Measurements from ENCODE around the gene NTN1. TPM values are rescaled to one million over a fixed set of nuclear protein-coding genes. Genes with fewer than 3 reads are reported as not detected.
"Not testable (repeated sequence)": the region's sequence is repeated elsewhere in the genome, so short reads cannot be mapped to it uniquely, and the experiment has no call there.

Gene NTN1
- total RNA-seq, 1 experiment from 2014 or later, result 0.12 TPM

DNA sequence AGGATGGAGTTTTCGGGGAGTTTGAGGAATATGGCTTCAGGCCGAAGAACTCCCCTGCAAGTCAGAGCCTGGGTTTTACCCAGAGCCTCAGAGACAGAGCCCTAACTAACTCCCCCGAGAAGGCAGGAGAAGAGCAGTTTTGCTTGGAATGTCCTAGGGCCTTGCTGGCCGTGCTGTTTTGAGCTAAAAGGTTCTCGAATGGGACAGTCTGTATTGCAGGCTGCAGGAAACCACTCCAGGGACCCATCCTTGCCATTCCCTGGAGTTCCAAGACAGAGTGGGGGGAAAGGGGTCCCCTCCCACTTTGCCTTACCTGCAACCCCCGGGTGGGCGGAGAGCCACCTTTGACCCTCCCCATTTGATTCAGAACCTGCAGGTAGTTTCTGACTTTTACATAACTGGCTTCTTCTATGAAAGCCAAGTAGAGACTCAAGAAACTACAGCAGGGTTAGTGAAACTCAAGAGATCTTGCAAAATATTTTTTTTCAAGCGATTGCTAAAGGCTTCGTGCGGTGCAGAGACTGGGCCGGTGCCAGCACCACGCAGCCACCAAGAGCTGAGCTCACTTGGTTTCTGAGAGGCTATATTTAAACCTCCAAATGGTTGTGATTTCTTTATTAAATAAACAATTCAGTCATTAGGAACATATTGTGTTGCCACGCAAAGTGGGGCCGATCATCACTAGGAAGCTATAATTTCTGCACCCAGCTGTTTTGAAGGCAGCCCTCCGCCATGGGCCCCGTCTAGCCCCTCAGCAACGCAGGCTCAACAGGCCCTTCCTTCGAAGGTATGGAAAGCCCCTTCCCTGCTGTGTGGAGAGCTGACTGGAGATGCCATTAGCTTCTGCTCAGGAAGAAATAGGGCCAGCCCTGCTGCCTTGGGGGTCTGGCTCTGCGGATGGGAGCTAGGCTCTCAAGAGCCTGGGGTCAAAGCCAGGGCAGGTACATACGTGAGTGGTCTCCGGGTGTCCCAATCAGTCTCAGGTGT, 223.0 kb downstream of the NTN1 start:
- no peak for DNase-seq (ENCODE audit: low read depth)

DNA sequence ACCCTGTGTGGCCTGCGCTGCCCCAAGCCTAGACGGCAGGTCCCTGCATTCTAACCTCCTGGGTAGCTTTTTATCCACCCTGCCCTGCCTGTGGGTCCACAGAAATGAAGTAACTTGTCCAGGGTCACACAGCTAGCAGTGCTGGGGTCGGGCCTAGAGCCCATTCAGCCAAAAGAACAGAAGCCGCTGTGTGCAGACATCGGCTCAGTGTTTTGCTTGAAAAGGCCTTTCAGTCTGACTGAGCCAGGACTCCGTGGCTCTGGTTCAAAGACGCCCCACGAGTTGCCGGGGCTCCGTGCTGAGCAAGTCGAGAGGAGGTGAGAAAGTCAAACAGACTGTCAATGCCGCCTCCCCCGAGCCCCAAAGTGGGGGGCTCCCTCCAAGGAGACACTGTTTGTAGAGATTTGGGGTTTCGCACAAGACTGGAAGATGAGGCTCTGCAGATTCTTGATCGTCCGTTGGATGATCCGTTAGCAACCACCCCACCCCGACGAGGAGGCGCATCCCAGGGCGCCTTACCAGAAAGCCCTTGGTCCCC, 226.2 kb downstream of the NTN1 start:
- DNase-seq (ENCODE audit: low read depth), result no peak

DNA sequence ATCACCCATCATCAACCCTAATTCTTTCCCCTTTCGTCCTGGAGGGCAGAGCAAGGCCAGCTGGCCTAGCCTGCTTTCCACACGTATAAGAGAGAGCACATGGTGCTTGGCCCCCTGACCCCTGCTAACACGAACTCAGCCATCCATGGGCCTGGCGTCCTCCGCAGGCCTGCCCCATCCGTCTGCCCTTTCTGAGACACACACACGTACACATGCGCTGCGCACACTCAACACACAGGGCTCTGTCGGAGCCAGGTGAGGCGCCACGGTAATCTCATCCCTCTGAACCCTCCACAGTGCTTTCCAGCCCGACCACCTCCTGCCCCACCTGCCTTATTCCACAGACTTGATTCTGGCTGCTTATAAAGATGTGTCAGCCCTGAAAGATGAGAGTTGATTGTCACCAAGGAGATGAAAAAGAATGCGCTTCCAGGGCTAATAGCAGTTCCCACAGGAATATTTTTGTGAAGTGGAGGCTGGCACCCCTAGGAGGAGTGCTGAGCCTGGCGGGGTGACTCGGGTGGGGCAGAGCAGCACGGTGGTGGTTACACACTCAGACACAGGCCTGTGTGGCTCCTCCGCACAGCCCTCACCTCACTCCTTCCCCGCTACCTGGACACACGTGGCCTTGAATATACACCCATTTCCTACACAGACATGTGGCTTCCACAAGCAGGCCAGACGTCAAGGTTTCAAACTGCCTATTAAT, 228.1 kb downstream of the NTN1 start:
- no peak for DNase-seq (ENCODE audit: low read depth)

DNA sequence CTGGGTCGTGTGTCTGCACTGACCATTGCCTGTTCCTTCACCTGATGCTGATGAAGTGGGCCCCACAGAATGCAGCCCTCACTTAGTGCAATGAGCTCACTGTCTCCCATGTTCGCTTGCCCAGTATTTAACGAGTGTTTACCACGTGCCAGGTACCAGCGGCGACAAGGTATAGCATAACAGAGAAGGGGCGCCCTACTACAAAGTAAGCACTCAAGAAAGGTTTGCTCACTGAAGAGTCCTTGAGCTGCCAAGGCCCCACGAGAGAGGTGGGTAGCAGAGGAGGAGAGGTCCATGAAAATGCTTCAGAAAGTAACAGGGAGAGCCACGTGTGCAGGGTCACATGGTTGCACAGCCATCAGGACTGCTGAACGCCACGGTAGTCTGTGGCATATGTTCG, 230.0 kb downstream of the NTN1 start:
- DNase-seq (ENCODE audit: low read depth), result no peak

DNA sequence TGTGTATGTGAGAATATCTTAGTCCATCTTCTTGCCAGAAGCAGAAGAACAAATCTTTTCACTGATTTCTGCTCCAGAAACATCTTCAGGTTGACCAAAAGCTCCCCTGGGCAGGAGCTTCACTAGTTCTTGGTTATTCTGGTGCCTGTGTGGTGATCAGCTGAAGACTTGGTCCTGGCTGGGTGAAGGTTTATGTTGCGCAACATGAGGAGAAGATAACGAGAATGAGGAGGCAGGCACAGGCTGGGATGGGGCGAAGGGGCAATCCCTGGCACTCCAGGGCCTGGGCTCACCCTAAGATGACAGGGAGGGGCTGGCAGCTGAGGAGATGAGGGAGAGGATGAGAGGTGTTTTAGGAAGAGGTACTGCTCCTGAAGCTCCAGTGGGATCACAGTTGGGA, 232.0 kb downstream of the NTN1 start:
- no peak for DNase-seq (ENCODE audit: low read depth)

DNA sequence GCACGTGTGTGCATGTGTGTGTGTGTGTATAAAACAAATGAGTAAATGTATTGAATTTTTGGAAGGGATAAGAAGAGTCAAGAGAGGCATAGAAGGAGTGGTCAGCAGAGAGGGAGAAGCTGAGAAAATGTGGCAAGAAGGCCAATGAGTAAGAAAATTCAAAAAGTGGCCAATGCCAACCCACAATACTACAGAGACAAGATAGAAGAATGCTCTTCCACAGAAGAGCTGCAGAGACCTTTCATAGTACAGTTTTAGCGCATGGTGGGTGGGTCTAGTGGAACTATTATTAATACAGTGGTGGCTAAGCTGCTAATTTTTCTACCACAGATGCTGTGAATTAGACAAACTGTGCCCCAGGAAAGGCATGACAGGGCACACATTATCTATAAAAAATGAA, 233.5 kb downstream of the NTN1 start:
- no peak for DNase-seq (ENCODE audit: low read depth)

DNA sequence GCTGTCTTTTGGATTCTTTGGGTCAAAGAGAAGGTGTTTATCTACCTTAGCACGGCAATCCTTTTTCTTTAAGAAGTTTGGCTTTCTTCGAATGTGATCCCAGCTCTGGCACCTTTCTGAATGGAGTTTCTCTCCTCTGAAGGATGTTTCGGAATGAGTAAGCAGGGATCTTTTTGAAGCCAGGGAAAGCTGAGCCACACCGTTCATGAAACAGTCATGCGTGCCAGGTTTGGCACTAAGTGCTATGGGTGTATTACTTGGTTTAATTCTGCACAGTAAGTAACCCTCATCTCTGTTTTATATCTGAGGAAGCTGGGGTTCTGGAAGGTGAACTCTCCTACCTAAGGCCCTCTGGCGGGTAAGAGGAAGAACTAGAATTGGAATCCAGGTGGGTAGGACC, 234.5 kb downstream of the NTN1 start:
- no peak for DNase-seq (ENCODE audit: low read depth)

DNA sequence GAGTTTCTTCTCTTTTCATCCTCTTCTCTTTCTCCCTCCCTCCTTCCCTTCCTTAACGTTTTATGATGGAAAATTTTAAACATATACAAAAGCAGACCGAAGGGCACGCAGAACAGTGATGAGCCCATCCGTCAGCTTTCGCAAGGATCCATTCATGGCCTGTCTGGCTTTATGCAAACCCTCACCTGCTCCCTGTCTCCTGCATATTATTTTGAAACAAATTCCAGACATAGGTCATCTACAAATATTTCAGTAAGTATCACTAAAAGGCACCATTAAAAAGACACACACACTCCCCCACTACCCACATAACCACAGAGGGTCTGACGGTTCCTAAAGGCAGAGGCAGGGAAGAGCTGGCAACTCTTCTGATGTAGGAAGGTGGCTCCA, 235.0 kb downstream of the NTN1 start:
- DNase-seq (ENCODE audit: low read depth), result no peak

DNA sequence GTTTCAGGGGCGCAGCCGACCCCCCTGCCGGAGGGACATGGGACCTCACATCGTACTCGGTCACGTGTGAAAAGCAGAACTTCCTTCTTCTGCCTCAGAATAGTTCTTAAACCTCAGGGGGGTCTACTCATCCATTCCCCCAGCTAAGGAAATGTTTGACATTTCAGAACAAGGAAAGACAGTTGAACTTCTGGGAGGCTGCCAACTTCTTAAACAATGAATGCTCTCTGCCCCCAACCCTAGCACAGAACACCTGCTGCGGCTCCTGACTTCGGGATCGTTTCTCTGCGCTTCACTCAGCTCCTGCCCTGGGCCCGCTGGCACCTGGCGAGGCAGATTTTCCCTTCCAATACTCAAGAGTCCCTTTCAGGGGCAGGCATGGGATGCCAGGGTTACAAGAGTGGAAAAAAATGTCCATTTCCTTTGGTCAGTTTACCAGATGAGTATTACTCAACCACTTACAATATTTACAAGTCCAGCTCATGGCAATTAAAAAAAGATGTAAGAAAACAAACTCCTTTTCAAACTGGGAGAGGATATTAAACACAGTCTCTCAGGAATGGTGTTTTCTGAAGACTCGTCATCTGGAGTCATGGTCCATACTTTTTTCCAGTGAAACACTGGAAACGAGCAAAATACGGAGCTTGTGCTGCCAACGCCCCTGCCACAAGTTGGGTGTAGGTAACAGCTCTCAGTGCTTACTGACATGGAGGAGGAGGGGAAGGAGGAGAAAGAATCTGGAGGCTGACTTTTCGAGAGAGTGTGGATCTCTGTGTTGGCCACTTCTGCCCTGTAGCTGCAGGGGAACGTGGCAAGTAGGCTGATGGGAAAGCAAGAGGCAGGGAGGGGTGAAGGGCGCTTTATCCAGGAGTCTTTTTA, 235.7 kb downstream of the NTN1 start:
- DNase-seq (ENCODE audit: low read depth), result peak; percentile 18

DNA sequence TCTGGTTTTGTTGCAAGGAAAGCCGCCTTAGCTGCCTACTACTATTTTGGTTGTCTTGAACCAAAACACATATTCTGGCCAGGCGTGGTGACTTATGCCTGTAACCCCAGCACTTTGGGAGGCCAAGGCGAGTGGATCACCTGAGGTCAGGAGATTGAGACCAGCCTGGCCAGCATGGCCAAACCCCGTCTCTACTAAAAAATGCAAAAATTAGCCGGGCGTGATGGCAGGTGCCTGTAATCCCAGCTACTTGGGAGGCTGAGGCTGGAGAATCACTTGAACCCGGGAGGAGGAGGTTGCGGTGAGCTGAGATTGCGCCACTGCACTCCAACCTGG, 236.3 kb downstream of the NTN1 start:
- not testable (repeated sequence) for DNase-seq (ENCODE audit: low read depth)

DNA sequence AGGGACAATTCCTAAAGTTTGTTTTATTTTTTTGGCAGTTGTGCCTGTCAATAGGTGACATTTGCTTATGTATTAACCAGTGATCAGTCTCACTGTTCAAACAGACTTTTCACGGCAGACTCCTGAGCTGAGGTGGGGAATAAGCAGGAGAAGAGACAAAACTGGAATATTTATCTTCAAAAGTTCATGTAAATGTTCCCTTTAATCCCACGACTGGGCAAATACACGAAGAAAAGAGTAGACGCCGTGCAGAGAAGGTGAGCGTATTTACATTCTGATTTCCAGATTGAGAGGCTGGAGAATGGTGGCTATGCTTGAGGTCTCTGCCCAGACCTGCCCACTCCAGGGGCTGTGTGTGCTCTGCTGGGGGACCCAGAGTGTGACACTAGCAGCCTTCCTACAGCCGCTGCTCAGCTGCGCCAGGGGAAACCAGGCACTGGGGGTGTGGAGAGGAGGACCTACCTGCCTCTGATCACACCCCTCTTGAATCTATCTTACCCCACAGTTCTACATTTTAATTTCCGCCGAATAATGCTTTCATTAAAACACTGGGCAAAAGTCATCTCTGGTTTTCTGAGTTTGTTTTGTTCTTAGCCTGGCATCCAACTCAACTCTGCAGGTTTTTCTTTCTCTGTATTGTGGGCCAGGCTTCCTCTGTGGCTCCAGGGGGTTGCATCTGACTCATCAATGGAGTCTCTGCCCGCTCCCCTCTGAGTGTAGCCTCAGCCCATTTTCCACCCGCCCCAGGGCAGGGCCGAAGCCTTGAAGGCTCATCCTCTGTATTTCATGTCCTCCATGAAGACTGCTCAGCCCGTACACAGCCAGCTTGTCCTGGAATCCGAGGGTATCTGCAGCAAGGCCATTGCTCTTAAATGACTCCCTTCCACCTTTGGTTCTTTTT, 237.1 kb downstream of the NTN1 start:
- DNase-seq (ENCODE audit: low read depth), result peak; percentile 39

DNA sequence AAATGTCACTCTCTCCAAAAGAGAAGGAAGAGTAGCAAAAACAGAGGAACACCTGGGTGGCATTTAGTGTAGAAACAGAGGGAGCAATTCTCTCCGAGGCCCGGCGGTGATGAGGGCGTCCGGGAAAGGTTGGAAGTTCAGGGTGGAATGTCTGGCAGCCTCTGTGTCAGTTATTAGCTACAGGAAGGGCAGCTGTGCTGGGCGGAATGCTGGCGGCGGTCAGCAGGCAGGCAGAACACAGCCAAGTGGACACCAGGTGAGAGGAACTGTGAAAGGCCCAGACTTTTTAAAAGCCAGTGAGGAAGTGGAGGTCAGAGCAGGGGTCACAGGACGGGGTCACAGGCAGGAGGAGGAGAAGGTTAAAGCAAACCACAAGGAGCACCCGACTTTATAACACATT, 238.1 kb downstream of the NTN1 start:
- DNase-seq (ENCODE audit: low read depth), result no peak

DNA sequence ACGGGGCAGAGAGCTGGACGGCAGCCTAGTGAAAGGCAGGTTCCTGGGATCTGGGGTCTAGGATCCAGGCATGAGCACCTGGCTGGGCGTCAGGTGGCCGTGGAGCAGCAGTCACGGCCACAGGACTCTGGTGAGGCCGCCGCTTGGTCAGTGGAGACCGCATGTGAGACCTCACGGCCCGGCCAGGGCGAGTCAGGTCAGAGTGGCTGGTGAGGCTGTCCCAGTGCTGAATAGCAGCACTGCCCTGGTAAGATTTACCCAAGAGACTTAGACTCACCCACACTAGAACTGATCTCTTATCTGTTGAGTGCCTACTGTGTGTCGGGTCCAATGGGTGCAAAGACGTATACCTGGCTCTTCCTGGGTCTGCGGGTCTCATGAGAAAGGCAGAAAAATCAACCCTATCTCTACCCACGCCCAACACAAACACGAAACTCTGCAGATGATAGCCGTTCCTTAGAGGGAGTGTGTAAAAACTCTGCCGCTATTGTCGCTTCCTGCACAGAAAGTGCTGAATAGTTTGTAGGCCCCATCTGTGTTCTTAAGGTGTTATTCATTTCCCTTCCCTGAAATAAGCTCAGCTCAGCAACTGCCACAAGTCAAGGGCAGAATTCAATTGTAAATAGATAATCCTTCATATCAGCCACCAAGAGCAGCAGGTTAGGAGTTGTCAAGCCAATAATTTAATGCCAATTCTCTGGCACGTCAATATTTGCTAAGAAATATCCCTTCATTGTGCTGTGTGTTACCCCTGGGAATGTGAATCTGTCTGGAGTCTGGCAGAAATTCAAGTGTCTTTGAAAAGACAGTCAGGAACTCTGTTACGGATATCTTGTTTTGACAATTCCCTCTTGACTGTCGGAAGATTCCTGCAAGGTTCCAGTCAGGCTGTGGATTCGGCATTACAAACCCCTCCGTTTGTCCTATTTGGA, 240.0 kb downstream of the NTN1 start:
- DNase-seq (ENCODE audit: low read depth), result no peak

DNA sequence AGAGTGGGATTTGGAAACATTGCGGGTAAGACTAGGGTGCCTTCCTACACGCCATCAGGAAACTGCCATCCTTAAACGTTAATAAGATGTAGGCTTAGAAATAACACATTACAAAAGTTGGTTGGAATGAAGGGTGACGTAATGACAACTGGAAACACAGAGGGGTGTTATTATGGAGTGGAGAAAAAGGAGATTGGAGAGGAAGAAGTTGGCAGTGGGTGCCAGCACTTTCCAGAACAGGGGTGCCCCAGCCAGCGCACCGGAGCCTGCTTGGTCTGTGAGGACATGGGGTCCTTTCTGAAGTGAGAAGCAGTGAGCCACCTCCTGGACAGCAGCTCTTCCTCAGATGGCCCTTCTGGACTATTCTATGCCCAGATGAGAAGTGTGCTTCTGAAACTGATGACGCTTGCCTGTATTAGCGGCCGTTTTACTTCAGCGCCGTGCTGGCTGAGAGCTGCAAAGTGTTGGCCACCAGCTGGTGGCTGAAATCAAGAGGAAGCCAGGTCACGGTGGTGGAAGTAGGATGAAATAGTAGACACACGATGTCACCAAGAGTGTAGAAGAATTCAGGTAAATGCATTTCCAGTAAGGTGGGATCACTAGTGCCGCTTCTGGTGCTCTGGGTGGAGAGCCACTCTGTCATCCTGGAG, 244.8 kb downstream of the NTN1 start:
- no peak for DNase-seq (ENCODE audit: low read depth)

DNA sequence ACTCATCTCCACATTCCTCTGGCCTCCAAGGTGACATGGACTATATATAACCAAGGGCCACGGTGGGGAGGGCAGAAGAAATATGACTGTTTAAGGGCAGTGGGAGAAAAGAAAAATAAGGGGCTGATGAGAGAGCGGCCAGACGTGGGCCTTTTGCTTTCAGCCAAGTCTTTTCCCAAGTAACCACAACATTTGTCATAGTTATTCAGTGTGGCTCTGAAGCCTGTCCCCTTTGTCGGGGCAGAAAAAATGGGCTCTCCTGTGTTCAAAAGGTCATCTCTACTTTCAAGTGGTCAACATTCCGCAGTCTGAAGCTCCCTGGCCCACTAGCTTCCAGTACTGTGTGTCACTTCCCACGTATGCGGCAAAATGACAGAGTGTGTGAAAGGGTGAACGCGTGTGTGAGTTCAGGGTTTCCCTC, 245.4 kb downstream of the NTN1 start:
- DNase-seq (ENCODE audit: low read depth), result no peak

DNA sequence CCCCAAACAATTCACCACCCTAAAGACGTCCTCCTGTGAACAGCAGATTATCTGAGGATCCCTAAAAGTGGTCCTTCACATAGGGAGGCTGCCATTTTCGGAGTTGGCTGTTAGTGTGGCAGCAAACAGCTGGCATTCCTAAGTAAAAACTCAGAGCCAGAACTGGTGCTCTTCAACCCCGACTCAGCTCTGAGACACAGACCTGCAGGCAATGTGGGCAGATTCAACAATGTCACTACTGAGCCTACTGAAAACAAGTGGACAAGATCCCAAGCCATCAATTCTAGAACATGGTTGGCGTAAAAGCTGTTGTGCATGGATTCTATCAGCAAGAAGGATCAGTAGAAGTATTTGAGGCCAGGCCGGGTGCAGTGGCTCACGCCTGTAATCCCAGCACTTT, 247.2 kb downstream of the NTN1 start:
- DNase-seq (ENCODE audit: low read depth), result no peak

DNA sequence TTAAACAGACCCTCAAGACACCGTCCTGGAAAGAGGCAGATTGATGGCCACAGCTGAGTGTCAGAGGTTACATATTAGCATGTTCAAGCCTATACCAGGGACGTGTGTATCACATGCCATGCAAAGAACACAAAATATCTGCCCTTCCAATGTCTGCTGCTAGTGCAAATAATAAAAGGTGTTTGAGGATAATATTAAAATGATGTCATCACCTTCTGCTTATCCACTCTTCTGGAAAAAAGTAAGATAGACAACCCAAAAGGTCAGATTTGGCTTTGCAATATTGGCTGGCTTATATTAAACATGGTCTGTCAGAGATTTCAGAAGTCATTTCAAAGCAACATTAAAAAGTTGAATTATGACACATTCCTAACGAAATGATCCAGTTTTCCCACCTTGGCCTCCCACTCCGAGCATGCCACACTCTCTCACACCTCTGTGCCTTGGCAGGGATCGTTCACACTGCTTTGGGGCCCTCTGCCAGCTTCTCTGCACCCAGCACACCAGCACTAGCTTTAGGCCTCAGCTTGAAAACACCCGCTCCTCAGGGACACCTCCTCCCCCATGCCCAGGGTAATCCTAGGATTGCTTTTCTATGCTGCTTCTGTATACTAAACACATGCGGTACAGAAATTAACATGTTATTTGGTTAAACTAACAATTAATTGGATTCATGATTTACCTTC, 248.2 kb downstream of the NTN1 start:
- no peak for DNase-seq (ENCODE audit: low read depth)

DNA sequence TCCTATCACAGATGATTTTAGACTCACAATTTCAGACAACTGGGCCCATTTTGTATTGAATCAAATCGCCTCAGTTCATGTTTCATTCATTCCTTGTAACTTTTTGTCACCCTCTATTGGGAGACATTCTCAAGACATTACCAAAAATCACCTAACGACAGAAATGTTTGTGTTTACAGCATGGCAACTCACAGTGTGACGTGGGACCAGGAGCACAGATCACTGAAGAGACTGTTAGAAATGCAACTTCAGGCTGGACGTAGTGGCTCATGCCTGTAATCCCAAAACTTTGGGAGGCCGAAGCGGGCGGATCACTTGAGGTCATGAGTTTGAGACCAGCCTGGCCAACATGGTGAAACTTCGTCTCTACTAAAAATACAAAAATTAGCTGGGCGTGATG, 249.6 kb downstream of the NTN1 start:
- no peak for DNase-seq (ENCODE audit: low read depth)

DNA sequence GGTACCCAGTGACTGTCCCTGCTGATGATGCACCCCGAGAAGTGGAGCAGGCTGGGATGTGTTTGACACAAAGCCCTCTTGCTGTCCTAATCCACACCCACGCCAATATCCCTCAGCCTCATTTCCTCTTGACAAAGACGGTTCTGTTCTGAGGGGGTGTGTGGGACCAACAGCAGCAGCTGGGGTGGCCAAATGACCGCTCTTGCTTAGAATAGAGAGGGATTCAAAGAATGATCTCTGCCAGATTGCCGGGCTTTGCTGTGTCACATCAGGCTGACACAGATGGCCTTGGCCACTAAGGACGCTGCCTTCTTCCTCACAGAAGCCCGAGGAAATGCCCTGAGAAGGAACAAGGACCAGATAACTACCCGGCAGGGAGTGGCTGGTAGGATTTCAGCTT, 250.7 kb downstream of the NTN1 start:
- DNase-seq (ENCODE audit: low read depth), result peak; percentile 40
